Stimulated activated CD8-positive, alpha-beta memory T cell treated with anti-CD3 and anti-CD28 coated beads, Interleukin-4, amount 100 ng/mL, for 4 hours (primary cell): ENCODE data around the gene FGF6.
"Not testable (repeated sequence)": the region's sequence is repeated elsewhere in the genome, so short reads cannot be mapped to it uniquely, and the experiment has no call there.

Source experiments
- DNase-seq, 2 donors: peaks; one replicate each; pipeline ENCODE4 v3.0.0-alpha.2; 2020; ENCODE audit warnings: low read depth in 2 of 2, low spot score in 1 of 2

FGF6 gene

DNA sequence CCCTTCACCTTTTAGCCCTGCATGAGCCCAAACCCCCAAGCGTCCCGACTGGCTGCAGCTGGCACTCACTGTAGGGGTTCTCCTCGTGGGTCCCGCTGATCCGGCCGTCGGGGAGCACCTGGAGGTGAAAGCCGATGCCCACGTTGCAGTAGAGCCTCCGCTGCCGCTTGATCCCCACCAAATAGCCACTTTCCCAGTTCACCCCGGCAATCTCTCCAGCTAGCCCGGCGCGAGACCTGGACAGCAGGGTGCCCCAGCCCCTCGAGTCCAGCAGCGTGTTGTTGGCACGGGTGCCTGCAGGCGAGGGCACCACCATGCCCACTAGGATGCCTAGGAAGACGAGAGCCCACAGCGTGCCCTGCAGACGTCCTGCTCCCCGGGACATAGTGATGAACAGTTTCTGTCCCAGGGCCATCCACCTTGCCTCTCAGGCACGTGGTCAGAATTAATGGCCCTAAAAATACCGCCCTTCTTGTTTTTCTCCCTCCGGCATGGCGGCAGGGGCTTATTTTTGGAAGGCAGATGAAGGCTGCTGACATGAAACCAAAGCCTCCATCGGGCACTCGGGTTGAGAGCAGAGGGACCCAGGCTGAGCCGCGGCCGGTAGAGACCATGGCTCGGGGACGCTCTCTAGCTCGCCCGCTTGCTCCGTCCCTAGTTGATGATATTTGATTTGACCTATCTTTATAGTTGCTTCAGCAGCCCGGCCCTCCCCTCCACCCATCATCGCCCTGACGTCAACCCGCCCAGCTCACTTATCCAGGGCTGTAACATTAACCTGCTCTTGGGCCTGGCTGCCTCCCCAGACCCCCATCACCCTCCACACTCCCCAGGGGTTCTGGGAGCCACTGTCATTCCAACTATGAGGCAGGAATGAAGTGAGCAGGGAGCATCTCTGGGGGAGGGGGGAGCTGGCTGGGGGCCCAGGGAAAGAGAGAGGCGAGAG is at the start of gene FGF6:
Gene FGF6, minus strand, starts transcription at position 660 of the 946 bp plus-strand sequence. Its CDS starts 245 bp downstream, at position 415.
- no peak for DNase-seq

- no peak for DNase-seq
Observed at GRCh38 chr12:4490973-4491372, 45.4 kb upstream of the FGF6 start.

DNA sequence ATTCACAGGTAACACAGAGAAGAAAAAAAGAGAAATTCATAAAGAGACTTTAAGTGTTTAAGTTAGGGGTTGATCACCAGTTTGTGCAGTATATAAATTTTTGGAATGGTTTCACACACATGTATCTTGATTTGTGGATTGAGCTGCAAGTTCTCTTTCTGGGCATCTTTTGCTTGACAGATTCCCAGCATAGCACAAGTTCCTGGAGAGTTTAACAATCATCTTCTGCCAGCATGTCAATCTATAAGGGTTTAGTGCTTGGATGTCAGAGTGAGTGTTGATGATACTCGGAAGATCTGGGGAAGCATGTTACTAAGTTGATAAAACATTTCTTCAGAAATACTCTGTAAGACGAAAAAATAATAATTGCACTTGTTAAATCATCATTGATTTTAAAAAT is 43.9 kb upstream of the FGF6 start:
- DNase-seq, result no peak

- no peak for DNase-seq
Observed at GRCh38 chr12:4486980-4487379, 41.4 kb upstream of the FGF6 start.

- DNase-seq, result no peak
Observed at GRCh38 chr12:4486049-4486699, 40.6 kb upstream of the FGF6 start.

- DNase-seq, result no peak
Observed at GRCh38 chr12:4483885-4484823, 38.5 kb upstream of the FGF6 start.

GRCh38 chr12:4482936-4483335 is 37.3 kb upstream of the FGF6 start:
- DNase-seq, result no peak

- no peak for DNase-seq
Observed at GRCh38 chr12:4478933-4479332, 33.3 kb upstream of the FGF6 start.

GRCh38 chr12:4477129-4477528 is 31.5 kb upstream of the FGF6 start:
- DNase-seq, result no peak

GRCh38 chr12:4472046-4472445 is 26.4 kb upstream of the FGF6 start:
- no peak for DNase-seq

DNA sequence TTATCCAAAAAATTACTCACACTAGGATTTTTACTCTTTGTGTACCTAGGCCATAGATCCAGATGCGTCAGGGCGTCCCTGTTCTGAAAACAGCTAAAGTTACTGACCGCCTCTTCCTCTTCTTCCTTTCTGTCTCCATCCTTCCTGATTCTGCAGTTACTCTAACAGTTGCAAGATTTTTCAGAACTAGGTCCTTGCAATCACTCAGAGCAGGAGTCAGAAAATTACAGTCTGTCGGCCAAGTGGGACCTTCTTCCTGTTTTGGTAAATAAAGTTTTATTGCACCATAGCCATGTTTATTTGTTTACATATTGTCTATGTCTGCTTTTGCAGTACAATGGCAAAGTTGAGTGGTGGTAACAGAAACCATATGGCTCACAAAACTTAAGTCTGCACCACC is 25.6 kb upstream of the FGF6 start:
- no peak for DNase-seq

DNA sequence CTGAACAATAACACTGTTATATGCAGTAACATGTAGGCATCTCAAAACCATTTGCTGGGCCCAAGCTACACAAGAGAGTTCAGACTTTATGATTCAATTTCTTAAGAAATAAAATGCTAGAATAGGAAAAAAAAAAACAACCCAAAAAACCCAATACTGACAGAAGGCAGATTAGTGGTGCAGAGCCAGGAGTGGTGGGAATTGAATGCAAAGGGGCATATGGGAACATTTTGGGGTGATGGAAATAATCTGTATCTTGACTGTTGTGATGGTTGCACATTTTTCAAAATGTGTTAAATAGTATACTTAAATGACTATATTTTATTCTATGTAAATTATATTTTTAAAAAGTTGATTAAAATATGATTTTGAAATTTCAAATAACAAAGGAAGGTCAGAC is 23.4 kb upstream of the FGF6 start:
- no peak for DNase-seq

DNA sequence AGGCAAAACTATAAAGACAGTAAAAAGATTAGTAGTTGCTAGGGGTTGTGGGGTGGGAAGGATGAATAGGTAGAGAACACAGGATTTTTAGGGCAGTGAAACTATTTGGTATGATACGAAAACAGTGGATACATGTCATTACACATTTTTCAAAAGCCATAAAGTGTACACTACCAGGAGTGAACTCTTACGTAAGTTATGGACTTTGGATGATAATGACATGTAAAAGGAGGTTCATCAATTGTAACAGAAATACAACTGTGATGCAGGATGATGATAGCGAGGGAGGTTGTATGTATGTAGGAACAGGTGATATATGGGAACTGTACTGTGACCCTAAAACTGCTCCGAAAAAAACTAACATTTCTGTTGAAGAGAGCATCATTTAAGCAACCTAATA is 15.1 kb upstream of the FGF6 start:
- no peak for DNase-seq

DNA sequence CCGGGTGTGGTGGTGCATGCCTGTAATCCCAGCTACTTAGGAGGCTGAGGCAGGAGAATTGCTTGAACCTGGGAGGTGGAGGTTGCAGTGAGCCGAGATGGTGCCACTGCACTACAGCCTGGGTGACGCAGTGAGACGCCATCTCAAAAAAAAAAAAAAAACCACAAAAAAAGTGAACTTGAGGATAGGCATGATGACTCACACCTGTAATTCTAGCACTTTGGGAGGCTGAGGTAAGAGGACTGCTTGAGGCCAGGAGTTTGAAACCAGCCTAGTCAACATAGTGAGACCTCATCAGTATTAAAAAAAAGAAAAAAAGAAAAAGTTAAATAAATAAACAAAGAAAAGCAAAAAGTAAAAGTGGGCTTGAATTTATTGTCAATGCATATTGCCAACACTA is 10.2 kb upstream of the FGF6 start:
- not testable (repeated sequence) for DNase-seq

- no peak for DNase-seq
Observed at GRCh38 chr12:4454315-4454860, 8.8 kb upstream of the FGF6 start.

DNA sequence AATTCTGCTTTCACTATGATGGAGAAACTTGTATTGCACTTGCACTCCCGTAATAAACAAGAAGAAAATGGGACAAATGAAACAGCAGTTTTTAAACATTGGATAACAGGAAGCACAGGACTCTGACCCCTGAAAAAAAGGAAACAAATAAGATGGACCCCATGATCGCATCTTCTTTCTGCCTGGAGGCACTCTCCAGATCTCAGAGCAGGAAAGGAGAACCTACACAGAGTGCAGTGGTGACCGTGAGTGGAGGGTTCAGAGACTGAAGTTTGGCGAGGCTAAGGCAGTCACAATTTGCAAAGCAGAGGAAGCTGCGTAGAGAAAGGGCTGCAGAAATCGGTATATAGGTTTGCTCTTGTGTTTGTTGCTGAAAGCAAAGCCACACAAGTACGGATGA is 6.1 kb upstream of the FGF6 start:
- DNase-seq, result no peak

- DNase-seq, result no peak
Observed at GRCh38 chr12:4450551-4451112, 5.0 kb upstream of the FGF6 start.

- no peak for DNase-seq
Observed at GRCh38 chr12:4449851-4450221, 4.2 kb upstream of the FGF6 start.

GRCh38 chr12:4448943-4449850 is 3.6 kb upstream of the FGF6 start:
- DNase-seq, result no peak
